Muscle of back (tissue), 10 donors: ENCODE data around the gene ASAH2. TPM values are rescaled to one million over a fixed set of nuclear protein-coding genes. Genes with fewer than 3 reads are reported as not detected.

Experiments
- polyA plus RNA-seq, 10 donors: library from polyadenylated mRNA; unstranded; fragments of 120-200 nt; gene quantifications; one replicate each; pipeline ENCODE4 v1.2.1, GENCODE V29; 2013; ENCODE audit not compliant: insufficient read length in 10 of 10

Gene ASAH2
- polyA plus RNA-seq, 10 donors = 0.15 to 3.1 (median 1.7) TPM

Other genes starting within 250 kb of the ASAH2 start
- 10 to 100 TPM; 22.4 to 38.1 (median 31.4) TPM for gene WASHC2A, start 183.6 kb downstream of the ASAH2 start, polyA plus RNA-seq